ENCODE data around the gene EPS8.

- TF ChIP-seq CTCF (conservative IDR thresholded peaks at IDR 0.05; ENCODE audit: low read length) (no peak), EZH2phosphoT487 (IDR thresholded peaks at IDR 0.05; ENCODE audit: borderline replicate concordance) (no peak)
Observed at GRCh38 chr12:15605881-15606590, 183.2 kb downstream of the EPS8 start.
